ENCODE measurements around the gene LRRC70. TPM values are rescaled to one million over a fixed set of nuclear protein-coding genes. Genes with fewer than 3 reads are reported as not detected.

The LRRC70 gene
- total and polyA plus RNA-seq, 2 of the 8 experiments (the other 6 are each of a cell fraction or from before 2014, with no cell fraction given): 0.62 to 0.67 TPM

- no peak for FAIRE-seq
- no peaks in the 10 kb centered on the region for H3K4me1 ChIP-seq (replicated peaks in 1 of 4; ENCODE audit: control insufficient read depth in 3 of 4, insufficient read depth in 4 of 4, low read length in 3 of 4)
Measured at GRCh38 chr5:62575489-62575888, 3.1 kb upstream of the LRRC70 start.

More at GRCh38 chr5:62575489-62575888, 3.1 kb upstream of the LRRC70 start:
- no peak overlapping the region for H4K5ac ChIP-seq (ENCODE audit: insufficient read length, low read depth, low read length)
- no peaks in the 10 kb centered on the region for H3K36me3 ChIP-seq (ENCODE audit: control insufficient read depth in 2 of 4, insufficient read depth in 4 of 4, low read length in 3 of 4)
- H4K91ac ChIP-seq (replicated peaks; ENCODE audit: insufficient read length, low read length): no peak overlapping the region
- no peak overlapping the region for H3K4me3 ChIP-seq (ENCODE audit: extremely low read depth in 1 of 4, insufficient read depth in 2 of 4, low read depth in 3 of 4, low read length in 4 of 4)
- POLR2A ChIA-PET (ENCODE audit: partially characterized antibody): no interaction called here
- no peak overlapping the region for H2BK15ac ChIP-seq (ENCODE audit: low read length)
- CTCF ChIA-PET (ENCODE audit: partially characterized antibody): no interaction called here
- H3K27ac ChIP-seq (ENCODE audit: low read depth, low read length): no peak overlapping the region
- no peak for DNase-seq (ENCODE audit: low read depth in 1 of 2, low spot score in 2 of 2)
- H2AFZ ChIP-seq (ENCODE audit: low read length): no peak overlapping the region
- no peak overlapping the region for H2BK120ac ChIP-seq (replicated peaks; ENCODE audit: low read depth, low read length)
- no peak overlapping the region for H2BK20ac ChIP-seq (ENCODE audit: low read length)
- H3K23ac ChIP-seq (ENCODE audit: insufficient read length): peak overlapping the region; percentile 65
- TF ChIP-seq CEBPB (IDR thresholded peaks at IDR 0.05; ENCODE audit: low read depth, low read length): no peak
- no peaks in the 10 kb centered on the region for H3K27me3 ChIP-seq (replicated peaks in 1 of 4; ENCODE audit: control insufficient read depth in 3 of 4, extremely low read depth in 1 of 4, insufficient read depth in 3 of 4, low read length in 3 of 4)
- no peak overlapping the region for H3K18ac ChIP-seq (ENCODE audit: extremely low read depth, low read length)
- H2BK5ac ChIP-seq (ENCODE audit: low read depth, low read length): no peak overlapping the region
- H2AK5ac ChIP-seq (ENCODE audit: low read depth, low read length): no peak overlapping the region
- H3K9me3 ChIP-seq (ENCODE audit: insufficient read depth in 2 of 2, low read depth in 1 of 2, low read length in 1 of 2): no peaks in the 10 kb centered on the region
- H4K20me1 ChIP-seq (replicated peaks in 1 of 2; ENCODE audit: control insufficient read depth in 1 of 2, insufficient read depth in 2 of 2, low read length in 2 of 2): peaks cover 0 to 1% of the 10 kb centered on the region in 2 experiments
- no peak overlapping the region for H3K4ac ChIP-seq (replicated peaks; ENCODE audit: insufficient read length, low read depth, low read length)
- H3K9ac ChIP-seq (replicated peaks in 1 of 4; ENCODE audit: extremely low read depth in 1 of 4, low read depth in 3 of 4, low read length in 3 of 4): no peak overlapping the region
- no peaks in the 10 kb centered on the region for H3K79me1 ChIP-seq (ENCODE audit: low read depth, low read length)
- no peak overlapping the region for H4K8ac ChIP-seq (ENCODE audit: extremely low read depth, insufficient read depth, low read length)
- H2BK12ac ChIP-seq (ENCODE audit: low read depth, low read length): no peak overlapping the region
- no peak overlapping the region for H3K14ac ChIP-seq (ENCODE audit: insufficient read length)
- H3K79me2 ChIP-seq (ENCODE audit: control insufficient read depth in 1 of 2, insufficient read depth in 2 of 2, low read length in 2 of 2): no peaks in the 10 kb centered on the region
- H3K4me2 ChIP-seq (ENCODE audit: insufficient read depth in 1 of 2, low read depth in 2 of 2, low read length in 2 of 2): no peak overlapping the region
- no peaks in the 10 kb centered on the region for H3K23me2 ChIP-seq (ENCODE audit: low read depth, low read length)
- H3K56ac ChIP-seq (replicated peaks; ENCODE audit: insufficient read length, low read depth, low read length): no peak overlapping the region
- 95% methylated on average over 1 of the region's 1 CpG; no CpG with 5 or more reads in 1 of the 2 experiments for WGBS, 2 experiments (ENCODE audit: extremely low coverage in 1 of 2, insufficient coverage in 1 of 2, insufficient read length in 1 of 2, insufficient replicate concordance in 2 of 2, low coverage in 1 of 2, low lambda C conversion rate in 2 of 2, missing lambda C conversion rate in 1 of 2)
